ENCODE measurements around the gene MAGOH.

Gene MAGOH

GRCh38 chr1:53180226-53180625 is 58.1 kb downstream of the MAGOH start:
- TF ChIP-seq, protein P1, sequence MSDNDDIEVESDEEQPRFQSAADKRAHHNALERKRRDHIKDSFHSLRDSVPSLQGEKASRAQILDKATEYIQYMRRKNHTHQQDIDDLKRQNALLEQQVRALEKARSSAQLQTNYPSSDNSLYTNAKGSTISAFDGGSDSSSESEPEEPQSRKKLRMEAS (IDR thresholded peaks at IDR 0.05; ENCODE audit: low read depth, low read length), result no peak
- TF ChIP-seq CTCF (IDR thresholded peaks at IDR 0.05; ENCODE audit: low read depth, low read length), result no peak
- no peak for TF ChIP-seq MYC (IDR thresholded peaks at IDR 0.05; ENCODE audit: low read depth, low read length)
- TF ChIP-seq POLR2A (IDR thresholded peaks at IDR 0.05; ENCODE audit: extremely low read depth, insufficient read length), result no peak
- DNase-seq (ENCODE audit: low read depth), result no peak
- no peak overlapping the region for H3K4me3 ChIP-seq (ENCODE audit: low read depth, low read length)
